A549 (cell line): ENCODE results near the gene DNASE1L1. TPM values are rescaled to one million over a fixed set of nuclear protein-coding genes. Genes with fewer than 3 reads are reported as not detected.

Experiments
- ATAC-seq, 2 experiments: fragments of 200-7000 bp in 1 of 2; fragments of >200 bp in 1 of 2; cut with Nextera tagmentation in 1 of 2; cut with Tn5 transposase in 1 of 2; 3 replicates each; pipeline versions ENCODE4 v1.8.0 to v1.9.1; 2018 to 2020; ENCODE audit warnings: mild to moderate bottlenecking in 1 of 2, moderate library complexity in 1 of 2
- CTCF ChIA-PET: fragments of 300-600 bp; sonication (Branson Sonifier 250); formaldehyde crosslinking; extraction: SDS; loops from one replicate; lab custom pipeline; 2021; ENCODE audit warnings: antibody characterized with exemption, inconsistent platforms; lab: Yijun Ruan, JAX
- POLR2A ChIA-PET: fragments of 350-600 bp; formaldehyde crosslinking; extraction: SDS; loops from one replicate; lab custom pipeline; 2021; ENCODE audit warnings: antibody characterized with exemption, inconsistent platforms; lab: Yijun Ruan, JAX
- DNase-seq, 2 experiments: peaks; one replicate each; pipeline versions ENCODE4 v3.0.0 to v3.0.0-alpha.2; 2011 to 2016; ENCODE audit warnings: low read depth in 1 of 2, low spot score in 1 of 2
- FAIRE-seq: peaks from 2 replicates; lab custom pipeline; 2011; peaks lifted over from hg19 to GRCh38; lab: Jason Lieb, UNC
- H3K27ac ChIP-seq, 2 experiments: fragments of >200 bp; sonication (Bioruptor Twin); formaldehyde crosslinking; 3 replicates each; pipeline ENCODE4 v1.5.1; 2016 to 2017
- H3K4me1 ChIP-seq: fragments of >200 bp; sonication (Bioruptor Twin); formaldehyde crosslinking; 3 replicates; pipeline ENCODE4 v1.6.1; 2016
- H3K4me2 ChIP-seq: fragments of >200 bp; sonication (Bioruptor Twin); formaldehyde crosslinking; 3 replicates; pipeline ENCODE4 v1.6.1; 2016
- H3K4me3 ChIP-seq: fragments of >200 bp; sonication (Bioruptor Twin); formaldehyde crosslinking; 3 replicates; pipeline ENCODE4 v1.5.1; 2016
- H3K9me3 ChIP-seq: fragments of >200 bp; sonication (Bioruptor Twin); formaldehyde crosslinking; 3 replicates; pipeline ENCODE4 v1.6.1; 2016
- BHLHE40 ChIP-seq: IDR thresholded peaks from 2 replicates; pipeline ENCODE4 v1.6.1; 2012; ENCODE audit warnings: low read depth, low read length, inconsistent platforms
- CBX2 ChIP-seq: fragments of 200-600 bp; sonication (generic); IDR thresholded peaks from 2 replicates; pipeline ENCODE4 v1.6.1; 2016; ENCODE audit warnings: low read depth, mild to moderate bottlenecking, borderline replicate concordance
- CBX8 ChIP-seq: fragments of 200-600 bp; sonication (generic); IDR thresholded peaks from 2 replicates; pipeline ENCODE4 v1.6.1; 2016
- CEBPB ChIP-seq, 2 experiments: fragments of >200 bp in 1 of 2; sonication (Bioruptor Twin) in 1 of 2; formaldehyde crosslinking in 1 of 2; IDR thresholded peaks; 2 replicates each; pipeline ENCODE4 v1.6.1; 2012 to 2016
- CHD4 ChIP-seq: fragments of 200-600 bp; sonication (generic); IDR thresholded peaks from 2 replicates; pipeline ENCODE4 v1.6.1; 2016; ENCODE audit warnings: antibody characterized with exemption, mild to moderate bottlenecking, borderline replicate concordance
- CTCF ChIP-seq: fragments of >200 bp; sonication (Bioruptor Twin); formaldehyde crosslinking; IDR thresholded peaks from 3 replicates; pipeline ENCODE4 v1.5.1; 2016
- JUN ChIP-seq, 2 experiments: fragments of >200 bp; sonication (Bioruptor Twin); formaldehyde crosslinking; IDR thresholded peaks; 2 replicates in 1 of 2; 3 replicates in 1 of 2; pipeline ENCODE4 v1.6.1; 2016 to 2017
- MAFK ChIP-seq: fragments of 450-650 bp; IDR thresholded peaks from 2 replicates; pipeline ENCODE4 v1.6.1; 2014; ENCODE audit not compliant: partially characterized antibody
- MAZ ChIP-seq: fragments of 150-350 bp; IDR thresholded peaks from 2 replicates; pipeline ENCODE4 v1.6.1; 2014; ENCODE audit warnings: antibody characterized with exemption, low read depth, low read length, borderline replicate concordance
- NFE2L2 ChIP-seq: fragments of 150-350 bp; conservative IDR thresholded peaks from 2 replicates; pipeline ENCODE4 v1.6.1; 2014; ENCODE audit warnings: low read length
- NR3C1 ChIP-seq: fragments of >200 bp; sonication (Bioruptor Twin); formaldehyde crosslinking; IDR thresholded peaks from 3 replicates; pipeline ENCODE4 v1.6.1; 2017
- RAD21 ChIP-seq, 2 experiments: fragments of >200 bp in 1 of 2; sonication (Bioruptor Twin) in 1 of 2; formaldehyde crosslinking in 1 of 2; IDR thresholded peaks in 1 of 2; conservative IDR thresholded peaks in 1 of 2; 2 replicates in 1 of 2; 3 replicates in 1 of 2; pipeline ENCODE4 v1.6.1; 2012 to 2018; ENCODE audit warnings: inconsistent platforms in 1 of 2
- RCOR1 ChIP-seq: fragments of 150-350 bp; IDR thresholded peaks from 2 replicates; pipeline ENCODE4 v1.6.1; 2014; ENCODE audit warnings: antibody characterized with exemption, low read length, low read depth
- REST ChIP-seq: fragments of 200-600 bp; sonication (generic); IDR thresholded peaks from 2 replicates; pipeline ENCODE4 v1.6.1; 2016; ENCODE audit warnings: antibody characterized with exemption, mild to moderate bottlenecking, moderate library complexity
- RNF2 ChIP-seq: fragments of 200-600 bp; sonication (generic); IDR thresholded peaks from 2 replicates; pipeline ENCODE4 v1.6.1; 2016; ENCODE audit warnings: low read depth, mild to moderate bottlenecking, antibody characterized with exemption, moderate library complexity, borderline replicate concordance
- USF2 ChIP-seq: fragments of 450-650 bp; IDR thresholded peaks from 2 replicates; pipeline ENCODE4 v1.6.1; 2014; ENCODE audit warnings: antibody characterized with exemption
- WGBS: methylation state at CpG from one replicate; pipeline ENCODE4 v1.1.6; 2017; ENCODE audit errors: missing lambda C conversion rate; 5-methylcytosine and 5-hydroxymethylcytosine counted together
- polyA plus RNA-seq, 4 experiments: library from polyadenylated mRNA; depleted of rRNA in 3 of 4; stranded (reverse); fragments of >200 nt; fragmentation: RNase III in 1 of 4; extraction: RNeasy Plus Mini Kit Qiagen cat#74134 plus additional on column Dnase treatment in 1 of 4; gene quantifications; 2 replicates in 3 of 4; 3 replicates in 1 of 4; pipeline ENCODE4 v1.2.3, GENCODE V29; 2011 to 2017
- small RNA-seq, 6 experiments: library from RNA; depleted of rRNA; stranded (forward); fragments of <200 nt; gene quantifications; one replicate each; pipeline ENCODE3, GENCODE V24; 2012
- TF ChIP-seq, protein P1 (sequence below): IDR thresholded peaks from 2 replicates; pipeline ENCODE4 v1.6.1; 2012; ENCODE audit warnings: low read depth, borderline replicate concordance

Gene DNASE1L1
- polyA plus RNA-seq, 2 of the 4 experiments (the other 2 are of a cell fraction) = 14.3 to 24.5 TPM

DNA sequence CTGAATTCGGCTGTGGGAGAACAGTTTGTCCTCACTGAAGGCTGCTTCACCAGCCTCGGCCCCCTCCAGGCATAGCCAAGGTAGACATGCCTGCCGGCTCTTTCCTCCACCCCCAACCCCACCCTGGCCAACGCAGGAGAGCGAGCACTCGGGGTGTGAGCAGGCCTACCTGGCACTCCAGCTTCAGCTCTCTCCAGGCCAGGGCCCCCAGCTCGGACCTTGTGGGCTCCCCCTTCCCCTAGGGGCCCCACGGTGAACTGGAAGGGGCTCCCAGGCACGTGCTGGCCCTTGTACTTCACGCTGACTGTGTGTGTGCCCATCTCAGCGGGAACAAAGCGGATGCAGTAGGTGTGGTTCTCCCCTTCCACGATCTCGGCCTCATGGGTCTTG is 57.0 kb downstream of the DNASE1L1 start:
- Histone ChIP-seq H3K4me1 (peaks cover 79% of the 10 kb centered on the region), H3K9me3 (no peaks in the 10 kb centered on the region), H3K4me3 (no peak overlapping the region), H3K27ac (no peak overlapping the region), H3K4me2 (no peak overlapping the region)
- POLR2A ChIA-PET = no interaction called here
- no peak for FAIRE-seq
- no peak for DNase-seq
- no peak for ATAC-seq
- CTCF ChIA-PET = no interaction called here
- 80% methylated on average over 3 of the region's 14 CpGs for WGBS
- TF ChIP-seq, protein P1, sequence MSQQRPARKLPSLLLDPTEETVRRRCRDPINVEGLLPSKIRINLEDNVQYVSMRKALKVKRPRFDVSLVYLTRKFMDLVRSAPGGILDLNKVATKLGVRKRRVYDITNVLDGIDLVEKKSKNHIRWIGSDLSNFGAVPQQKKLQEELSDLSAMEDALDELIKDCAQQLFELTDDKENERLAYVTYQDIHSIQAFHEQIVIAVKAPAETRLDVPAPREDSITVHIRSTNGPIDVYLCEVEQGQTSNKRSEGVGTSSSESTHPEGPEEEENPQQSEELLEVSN = no peak
- TF ChIP-seq MAFK (no peak), MAZ (no peak), RAD21 (conservative IDR thresholded peaks at IDR 0.05 in 1 of 2, IDR thresholded peaks at IDR 0.05 in 1 of 2) (no peak), CBX8 (no peak), NR3C1 (no peak), RNF2 (no peak), CBX2 (no peak), REST (no peak), CEBPB (IDR thresholded peaks at IDR 0.05) (no peak), JUN (IDR thresholded peaks at IDR 0.05) (no peak), CTCF (no peak), BHLHE40 (no peak), USF2 (no peak), RCOR1 (no peak), CHD4 (no peak), NFE2L2 (no peak)

Small RNAs within 50 kb of the gene (small RNA-seq; reads per million reads assigned to genes)
- gene MIR6858 (0 to 4.7 (median 0) reads per million in 6 experiments), gene SNORA70 (0 reads per million in 6 experiments)

Other genes starting within 250 kb of the DNASE1L1 start
- gene OPN1MW, start 226.7 kb downstream of the DNASE1L1 start, polyA plus RNA-seq (2011; rRNA removed) = not detected in 2 replicates
- not detected in 3 replicates for gene OPN1MW, start 226.7 kb downstream of the DNASE1L1 start, polyA plus RNA-seq (2017; fragmentation: RNase III; extraction: RNeasy Plus Mini Kit Qiagen cat#74134 plus additional on column Dnase treatment)
- not detected in 2 replicates for gene OPN1MW2, start 189.5 kb downstream of the DNASE1L1 start, polyA plus RNA-seq (2011; rRNA removed)
- gene OPN1MW2, start 189.5 kb downstream of the DNASE1L1 start, polyA plus RNA-seq (2017; fragmentation: RNase III; extraction: RNeasy Plus Mini Kit Qiagen cat#74134 plus additional on column Dnase treatment) = not detected in 3 replicates
- not detected in 2 replicates for gene OPN1MW3, start 151.7 kb downstream of the DNASE1L1 start, polyA plus RNA-seq (2011; rRNA removed)
- not detected in 3 replicates for gene OPN1MW3, start 151.7 kb downstream of the DNASE1L1 start, polyA plus RNA-seq (2017; fragmentation: RNase III; extraction: RNeasy Plus Mini Kit Qiagen cat#74134 plus additional on column Dnase treatment)
- gene TEX28, start 114.1 kb downstream of the DNASE1L1 start, polyA plus RNA-seq (2011; rRNA removed) = not detected in 2 replicates
- gene TEX28, start 114.1 kb downstream of the DNASE1L1 start, polyA plus RNA-seq (2017; fragmentation: RNase III; extraction: RNeasy Plus Mini Kit Qiagen cat#74134 plus additional on column Dnase treatment) = not detected in 3 replicates
- 0.14 TPM in 1 of 2 replicates, not detected in the other for gene TKTL1, start 113.5 kb downstream of the DNASE1L1 start, polyA plus RNA-seq (2011; rRNA removed)
- not detected in 3 replicates for gene TKTL1, start 113.5 kb downstream of the DNASE1L1 start, polyA plus RNA-seq (2017; fragmentation: RNase III; extraction: RNeasy Plus Mini Kit Qiagen cat#74134 plus additional on column Dnase treatment)
- 303 and 351 TPM in 2 replicates for gene FLNA, start 34.6 kb downstream of the DNASE1L1 start, polyA plus RNA-seq (2011; rRNA removed)
- 1,116 to 1,252 TPM (median 1,118 TPM) in 3 replicates for gene FLNA, start 34.6 kb downstream of the DNASE1L1 start, polyA plus RNA-seq (2017; fragmentation: RNase III; extraction: RNeasy Plus Mini Kit Qiagen cat#74134 plus additional on column Dnase treatment)
- gene EMD, start 30.0 kb downstream of the DNASE1L1 start, polyA plus RNA-seq (2011; rRNA removed) = 34.6 and 40.7 TPM in 2 replicates
- 126 to 131 TPM (median 130 TPM) in 3 replicates for gene EMD, start 30.0 kb downstream of the DNASE1L1 start, polyA plus RNA-seq (2017; fragmentation: RNase III; extraction: RNeasy Plus Mini Kit Qiagen cat#74134 plus additional on column Dnase treatment)
- 3,216 and 3,468 TPM in 2 replicates for gene RPL10, start 10.9 kb downstream of the DNASE1L1 start, polyA plus RNA-seq (2011; rRNA removed)
- gene RPL10, start 10.9 kb downstream of the DNASE1L1 start, polyA plus RNA-seq (2017; fragmentation: RNase III; extraction: RNeasy Plus Mini Kit Qiagen cat#74134 plus additional on column Dnase treatment) = 4,594 to 4,829 TPM (median 4,804 TPM) in 3 replicates
- gene TAFAZZIN, start 2.3 kb upstream of the DNASE1L1 start, polyA plus RNA-seq (2011; rRNA removed) = 32.6 and 36.9 TPM in 2 replicates
- 25.7 to 36.3 TPM (median 34.4 TPM) in 3 replicates for gene TAFAZZIN, start 2.3 kb upstream of the DNASE1L1 start, polyA plus RNA-seq (2017; fragmentation: RNase III; extraction: RNeasy Plus Mini Kit Qiagen cat#74134 plus additional on column Dnase treatment)
- gene ATP6AP1, start 19.4 kb upstream of the DNASE1L1 start, polyA plus RNA-seq (2011; rRNA removed) = 62.6 and 69.6 TPM in 2 replicates
- gene ATP6AP1, start 19.4 kb upstream of the DNASE1L1 start, polyA plus RNA-seq (2017; fragmentation: RNase III; extraction: RNeasy Plus Mini Kit Qiagen cat#74134 plus additional on column Dnase treatment) = 71.3 to 81.7 TPM (median 78.9 TPM) in 3 replicates
- 117 and 124 TPM in 2 replicates for gene GDI1, start 27.9 kb upstream of the DNASE1L1 start, polyA plus RNA-seq (2011; rRNA removed)
- gene GDI1, start 27.9 kb upstream of the DNASE1L1 start, polyA plus RNA-seq (2017; fragmentation: RNase III; extraction: RNeasy Plus Mini Kit Qiagen cat#74134 plus additional on column Dnase treatment) = 107 to 131 TPM (median 128 TPM) in 3 replicates
- 55.1 and 57.8 TPM in 2 replicates for gene FAM50A, start 34.9 kb upstream of the DNASE1L1 start, polyA plus RNA-seq (2011; rRNA removed)
- 105 to 123 TPM (median 121 TPM) in 3 replicates for gene FAM50A, start 34.9 kb upstream of the DNASE1L1 start, polyA plus RNA-seq (2017; fragmentation: RNase III; extraction: RNeasy Plus Mini Kit Qiagen cat#74134 plus additional on column Dnase treatment)
- 3.4 and 5.9 TPM in 2 replicates for gene PLXNA3, start 49.0 kb upstream of the DNASE1L1 start, polyA plus RNA-seq (2011; rRNA removed)
- 7.9 to 10.1 TPM (median 9.5 TPM) in 3 replicates for gene PLXNA3, start 49.0 kb upstream of the DNASE1L1 start, polyA plus RNA-seq (2017; fragmentation: RNase III; extraction: RNeasy Plus Mini Kit Qiagen cat#74134 plus additional on column Dnase treatment)
- 20.6 and 26.8 TPM in 2 replicates for gene LAGE3, start 70.0 kb upstream of the DNASE1L1 start, polyA plus RNA-seq (2011; rRNA removed)
- 42.9 to 49.7 TPM (median 47.5 TPM) in 3 replicates for gene LAGE3, start 70.0 kb upstream of the DNASE1L1 start, polyA plus RNA-seq (2017; fragmentation: RNase III; extraction: RNeasy Plus Mini Kit Qiagen cat#74134 plus additional on column Dnase treatment)
- 26.4 and 30.8 TPM in 2 replicates for gene UBL4A, start 77.4 kb upstream of the DNASE1L1 start, polyA plus RNA-seq (2011; rRNA removed)
- gene UBL4A, start 77.4 kb upstream of the DNASE1L1 start, polyA plus RNA-seq (2017; fragmentation: RNase III; extraction: RNeasy Plus Mini Kit Qiagen cat#74134 plus additional on column Dnase treatment) = 34.6 to 37.7 TPM (median 36.9 TPM) in 3 replicates
- gene SLC10A3, start 81.4 kb upstream of the DNASE1L1 start, polyA plus RNA-seq (2011; rRNA removed) = 9.0 and 10.1 TPM in 2 replicates
- gene SLC10A3, start 81.4 kb upstream of the DNASE1L1 start, polyA plus RNA-seq (2017; fragmentation: RNase III; extraction: RNeasy Plus Mini Kit Qiagen cat#74134 plus additional on column Dnase treatment) = 19.3 to 24.1 TPM (median 21.7 TPM) in 3 replicates
- 18.6 and 21.7 TPM in 2 replicates for gene FAM3A, start 107.0 kb upstream of the DNASE1L1 start, polyA plus RNA-seq (2011; rRNA removed)
- gene FAM3A, start 107.0 kb upstream of the DNASE1L1 start, polyA plus RNA-seq (2017; fragmentation: RNase III; extraction: RNeasy Plus Mini Kit Qiagen cat#74134 plus additional on column Dnase treatment) = 33.2 to 40.6 TPM (median 36.7 TPM) in 3 replicates
- 692 and 774 TPM in 2 replicates for gene G6PD, start 137.6 kb upstream of the DNASE1L1 start, polyA plus RNA-seq (2011; rRNA removed)
- 1,409 to 1,481 TPM (median 1,465 TPM) in 3 replicates for gene G6PD, start 137.6 kb upstream of the DNASE1L1 start, polyA plus RNA-seq (2017; fragmentation: RNase III; extraction: RNeasy Plus Mini Kit Qiagen cat#74134 plus additional on column Dnase treatment)
- gene IKBKG, start 138.4 kb upstream of the DNASE1L1 start, polyA plus RNA-seq (2011; rRNA removed) = 19.7 and 22.1 TPM in 2 replicates
- gene IKBKG, start 138.4 kb upstream of the DNASE1L1 start, polyA plus RNA-seq (2017; fragmentation: RNase III; extraction: RNeasy Plus Mini Kit Qiagen cat#74134 plus additional on column Dnase treatment) = 33.4 to 38.8 TPM (median 34.2 TPM) in 3 replicates
- gene CTAG1A, start 175.9 kb upstream of the DNASE1L1 start, polyA plus RNA-seq (2011; rRNA removed) = not detected in 2 replicates
- not detected in 3 replicates for gene CTAG1A, start 175.9 kb upstream of the DNASE1L1 start, polyA plus RNA-seq (2017; fragmentation: RNase III; extraction: RNeasy Plus Mini Kit Qiagen cat#74134 plus additional on column Dnase treatment)
- gene CTAG1B, start 210.0 kb upstream of the DNASE1L1 start, polyA plus RNA-seq (2011; rRNA removed) = not detected in 2 replicates
- gene CTAG1B, start 210.0 kb upstream of the DNASE1L1 start, polyA plus RNA-seq (2017; fragmentation: RNase III; extraction: RNeasy Plus Mini Kit Qiagen cat#74134 plus additional on column Dnase treatment) = not detected in 3 replicates
- not detected in 2 replicates for gene CTAG2, start 244.3 kb upstream of the DNASE1L1 start, polyA plus RNA-seq (2011; rRNA removed)
- gene CTAG2, start 244.3 kb upstream of the DNASE1L1 start, polyA plus RNA-seq (2017; fragmentation: RNase III; extraction: RNeasy Plus Mini Kit Qiagen cat#74134 plus additional on column Dnase treatment) = not detected in 3 replicates